ENCODE data around the gene SYNM. TPM values are rescaled to one million over a fixed set of nuclear protein-coding genes. Genes with fewer than 3 reads are reported as not detected.

SYNM gene
- total and polyA plus RNA-seq, 2 of the 8 experiments (the other 6 are each of a cell fraction or from before 2014, with no cell fraction given), result 0.89 to 2.0 TPM

Other genes with a start within 250 kb of the SYNM start
- gene PGPEP1L, start 97.3 kb upstream of the SYNM start, total RNA-seq (2021; fragmentation: NEBNext Ultra II Directional; extraction: Animal tissue kit (Norgen Biotek cat#: 25700)), result 0.22 TPM in 1 of 2 replicates, not detected in the other
- 0.14 and 0.17 TPM in 2 replicates for gene PGPEP1L, start 97.3 kb upstream of the SYNM start, polyA plus RNA-seq (2011; rRNA removed)
- gene TTC23, start 144.5 kb downstream of the SYNM start, total RNA-seq (2021; fragmentation: NEBNext Ultra II Directional; extraction: Animal tissue kit (Norgen Biotek cat#: 25700)), result 16.0 and 23.0 TPM in 2 replicates
- gene TTC23, start 144.5 kb downstream of the SYNM start, polyA plus RNA-seq (2011; rRNA removed), result 4.8 and 5.0 TPM in 2 replicates
- gene LRRC28, start 146.4 kb downstream of the SYNM start, total RNA-seq (2021; fragmentation: NEBNext Ultra II Directional; extraction: Animal tissue kit (Norgen Biotek cat#: 25700)), result 17.4 and 20.2 TPM in 2 replicates
- 16.6 and 23.3 TPM in 2 replicates for gene LRRC28, start 146.4 kb downstream of the SYNM start, polyA plus RNA-seq (2011; rRNA removed)